HepG2 (cell line): ENCODE measurements around the gene RIPK1. TPM values are rescaled to one million over a fixed set of nuclear protein-coding genes. Genes with fewer than 3 reads are reported as not detected.

ENCODE experiments used
- ARID4A ChIP-seq: sonication (generic); formaldehyde crosslinking; IDR thresholded peaks from 2 replicates; pipeline ENCODE4 v1.5.0; 2020; ENCODE audit warnings: mild to moderate bottlenecking, missing genetic modification reagents, borderline replicate concordance
- ARNTL ChIP-seq: sonication (generic); formaldehyde crosslinking; IDR thresholded peaks from 2 replicates; pipeline ENCODE4 v1.4.0; 2020; ENCODE audit warnings: mild to moderate bottlenecking, missing genetic modification reagents
- ELF3 ChIP-seq: IDR thresholded peaks from 2 replicates; pipeline ENCODE4 v1.6.1; 2016; ENCODE audit warnings: missing genetic modification reagents, missing compliant biosample characterization
- ESRRA ChIP-seq: sonication (generic); formaldehyde crosslinking; IDR thresholded peaks from 2 replicates; pipeline ENCODE4 v1.5.1; 2020; ENCODE audit warnings: mild to moderate bottlenecking, low read depth, missing genetic modification reagents
- ETV6 ChIP-seq: sonication (generic); formaldehyde crosslinking; conservative IDR thresholded peaks from 2 replicates; pipeline ENCODE4 v1.4.0; 2020; ENCODE audit warnings: missing genetic modification reagents
- HNRNPLL ChIP-seq: fragments of 200-400 bp; formaldehyde crosslinking; IDR thresholded peaks from 2 replicates; pipeline ENCODE4 v1.6.1; 2017; ENCODE audit warnings: mild to moderate bottlenecking, low read depth, low read length; ENCODE audit not compliant: poor library complexity, severe bottlenecking
- KMT2B ChIP-seq: IDR thresholded peaks from 2 replicates; pipeline ENCODE4 v1.6.1; 2016; ENCODE audit warnings: missing genetic modification reagents, missing compliant biosample characterization
- MBNL3 ChIP-seq: fragments of 250-450 bp; sonication (Bioruptor Pico); conservative IDR thresholded peaks from 2 replicates; pipeline ENCODE4 v1.8.0; 2022; ENCODE audit warnings: mild to moderate bottlenecking, inconsistent platforms
- MTA3 ChIP-seq: sonication (generic); formaldehyde crosslinking; IDR thresholded peaks from 2 replicates; pipeline ENCODE4 v1.4.0; 2020; ENCODE audit warnings: missing genetic modification reagents
- RBFOX2 ChIP-seq: fragments of 200-400 bp; formaldehyde crosslinking; IDR thresholded peaks from 2 replicates; pipeline ENCODE4 v1.6.1; 2017; ENCODE audit warnings: low read depth, mild to moderate bottlenecking, low read length
- SRSF4 ChIP-seq: fragments of 200-400 bp; formaldehyde crosslinking; IDR thresholded peaks from one replicate; pipeline ENCODE4 v1.6.1; 2018; ENCODE audit warnings: mild to moderate bottlenecking, low read depth, low read length, moderate library complexity; ENCODE audit not compliant: poor library complexity, severe bottlenecking
- TEAD3 ChIP-seq: optimal IDR thresholded peaks from 2 replicates; pipeline ENCODE3; 2016; ENCODE audit warnings: borderline replicate concordance
- TGIF2 ChIP-seq: IDR thresholded peaks from 2 replicates; pipeline ENCODE4 v1.6.1; 2016; ENCODE audit warnings: control low read depth, missing compliant biosample characterization
- USF2 ChIP-seq, 2 experiments: sonication (generic) in 1 of 2; formaldehyde crosslinking in 1 of 2; IDR thresholded peaks; 2 replicates each; pipeline versions ENCODE4 v1.5.1 to v1.6.1; 2011 to 2020; ENCODE audit warnings: borderline replicate concordance in 1 of 2, low read depth in 1 of 2, low read length in 1 of 2, mild to moderate bottlenecking in 1 of 2, missing genetic modification reagents in 1 of 2, moderate library complexity in 1 of 2
- XRCC5 ChIP-seq: fragments of 200-400 bp; formaldehyde crosslinking; optimal IDR thresholded peaks from 2 replicates; pipeline ENCODE3; 2017; ENCODE audit warnings: mild to moderate bottlenecking, low read length
- ZEB1 ChIP-seq: IDR thresholded peaks from 2 replicates; pipeline ENCODE4 v1.6.1; 2012; ENCODE audit warnings: mild to moderate bottlenecking, low read depth, inconsistent platforms; ENCODE audit not compliant: insufficient replicate concordance
- ZFP36L2 ChIP-seq: sonication (generic); formaldehyde crosslinking; IDR thresholded peaks from 2 replicates; pipeline ENCODE4 v1.4.0; 2020; ENCODE audit warnings: missing genetic modification reagents
- ZNF256 ChIP-seq: sonication (generic); formaldehyde crosslinking; conservative IDR thresholded peaks from 2 replicates; pipeline ENCODE4 v1.4.0; 2020; ENCODE audit warnings: missing genetic modification reagents
- ZNF296 ChIP-seq: sonication (generic); formaldehyde crosslinking; conservative IDR thresholded peaks from 2 replicates; pipeline ENCODE4 v1.5.0; 2020; ENCODE audit warnings: mild to moderate bottlenecking, missing genetic modification reagents
- ZNF570 ChIP-seq: sonication (generic); formaldehyde crosslinking; IDR thresholded peaks from 2 replicates; pipeline ENCODE4 v1.4.0; 2020; ENCODE audit warnings: mild to moderate bottlenecking, missing genetic modification reagents, borderline replicate concordance
- ZNF616 ChIP-seq: sonication (generic); formaldehyde crosslinking; IDR thresholded peaks from 2 replicates; pipeline ENCODE4 v1.5.0; 2020; ENCODE audit warnings: low read depth, mild to moderate bottlenecking, missing genetic modification reagents
- ZNF720 ChIP-seq: sonication (generic); formaldehyde crosslinking; IDR thresholded peaks from 2 replicates; pipeline ENCODE4 v1.4.0; 2020; ENCODE audit warnings: missing genetic modification reagents
- ZSCAN31 ChIP-seq: sonication (generic); formaldehyde crosslinking; IDR thresholded peaks from 2 replicates; pipeline ENCODE4 v1.5.0; 2020; ENCODE audit warnings: low read depth, mild to moderate bottlenecking, missing genetic modification reagents
- polyA plus RNA-seq, 8 experiments: library from polyadenylated mRNA; depleted of rRNA in 3 of 8; stranded (reverse) in 7 of 8; unstranded in 1 of 8; fragments of >200 nt; fragmentation: Illumina TruSeq in 4 of 8; extraction: Trizol in 4 of 8; gene quantifications; 2 replicates each; pipeline versions ENCODE4 v1.2.1 to v1.2.3, GENCODE V29; 2011 to 2016; ENCODE audit warnings: low read depth in 4 of 8, missing spikeins in 1 of 8, mixed read lengths in 1 of 8; ENCODE audit not compliant: insufficient read depth in 1 of 8
- total RNA-seq, 5 experiments: library from RNA; depleted of rRNA; stranded (reverse); fragments of >200 nt; fragmentation: Illumina TruSeq; extraction: Trizol; gene quantifications; 2 replicates each; pipeline ENCODE4 v1.2.3, GENCODE V29; 2016; ENCODE audit warnings: low read depth in 1 of 5
- TF ChIP-seq, protein P1 (sequence below): sonication (generic); formaldehyde crosslinking; IDR thresholded peaks from 2 replicates; pipeline ENCODE4 v1.4.0; 2020; ENCODE audit warnings: mild to moderate bottlenecking, missing genetic modification reagents

The RIPK1 gene
- total and polyA plus RNA-seq, 2 of the 13 experiments (the other 11 are each of a cell fraction or from before 2014, with no cell fraction given) = 9.0 to 10.3 TPM

- TF ChIP-seq ARID4A (CRISPR knock-in tag) (peak; percentile 96), HNRNPLL (peak; percentile 85), ZEB1 (no peak), ZNF570 (peak; percentile 69; the same call in 1 of the 2 replicates), ZSCAN31 (CRISPR knock-in tag) (peak; percentile 97), ZNF616 (CRISPR knock-in tag) (peak; percentile 74; the same call in 1 of the 2 replicates), ESRRA (CRISPR knock-in tag) (peak; percentile 91), MTA3 (no peak), USF2 (IDR thresholded peaks at IDR 0.05; ENCODE audit: low read depth, low read length) (no peak), USF2 (CRISPR knock-in tag; IDR thresholded peaks at IDR 0.05; ENCODE audit: borderline replicate concordance) (no peak; the same call in 1 of the 2 replicates), ZNF720 (CRISPR knock-in tag) (no peak), XRCC5 (peak; percentile 88), KMT2B (CRISPR knock-in tag) (peak; percentile 93), ZFP36L2 (CRISPR knock-in tag) (peak; percentile 59; the same call in 1 of the 2 replicates), TEAD3 (CRISPR knock-in tag) (peak; percentile 46), SRSF4 (no peak), TGIF2 (CRISPR knock-in tag) (peak; percentile 78; the same call in 1 of the 2 replicates), MBNL3 (0 out of 2 replicates have a peak, but pooled peaks have one; percentile 60), RBFOX2 (peak; percentile 100), ZNF296 (CRISPR knock-in tag) (no peak), ELF3 (CRISPR knock-in tag) (peak; percentile 63; the same call in 1 of the 2 replicates), ETV6 (CRISPR knock-in tag) (peak; percentile 49; the same call in 1 of the 2 replicates), ARNTL (CRISPR knock-in tag) (peak; percentile 83), ZNF256 (CRISPR knock-in tag) (no peak)
- TF ChIP-seq, protein P1, sequence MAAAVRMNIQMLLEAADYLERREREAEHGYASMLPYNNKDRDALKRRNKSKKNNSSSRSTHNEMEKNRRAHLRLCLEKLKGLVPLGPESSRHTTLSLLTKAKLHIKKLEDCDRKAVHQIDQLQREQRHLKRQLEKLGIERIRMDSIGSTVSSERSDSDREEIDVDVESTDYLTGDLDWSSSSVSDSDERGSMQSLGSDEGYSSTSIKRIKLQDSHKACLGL = peak; percentile 81
Measured at GRCh38 chr6:3118353-3119039, 50.2 kb downstream of the RIPK1 start, which contains the start of gene BPHL (continued).
